SU-DHL-6 (cell line): ENCODE data around the gene ECSCR.

Experiments
- H2AFZ ChIP-seq: fragments of 200-600 bp; sonication (generic); 2 replicates; pipeline ENCODE4 v1.6.1; 2014; ENCODE audit warnings: low read depth, mild to moderate bottlenecking, moderate library complexity, mixed read lengths, antibody characterized with exemption, low read length; ENCODE audit not compliant: severe bottlenecking
- H3F3A ChIP-seq: fragments of 200-600 bp; shearing (Covaris generic); 2 replicates; pipeline ENCODE4 v1.6.0; 2016; ENCODE audit warnings: antibody characterized with exemption, mild to moderate bottlenecking; ENCODE audit not compliant: insufficient read depth
- H3K27ac ChIP-seq: fragments of 200-600 bp; sonication (generic); 2 replicates; pipeline ENCODE4 v1.5.1; 2016; ENCODE audit warnings: low read depth, mild to moderate bottlenecking, low read length, moderate library complexity, mixed read lengths
- H3K27me3 ChIP-seq: fragments of 200-600 bp; sonication (generic), shearing (Covaris generic); 2 replicates; pipeline ENCODE4 v1.6.0; 2014; ENCODE audit warnings: mild to moderate bottlenecking, low read length
- H3K36me3 ChIP-seq: fragments of 200-600 bp; sonication (generic); 2 replicates; pipeline ENCODE4 v1.6.1; 2014; ENCODE audit warnings: mild to moderate bottlenecking, low read length, mixed read lengths
- H3K4me2 ChIP-seq: fragments of 300-600, 200-600 bp; shearing (Covaris generic), sonication (generic); 2 replicates; pipeline ENCODE4 v1.6.0; 2014; ENCODE audit warnings: low read length, low read depth, mild to moderate bottlenecking; ENCODE audit not compliant: poor library complexity, severe bottlenecking
- H3K4me3 ChIP-seq: fragments of 200-600 bp; sonication (generic); 2 replicates; pipeline ENCODE4 v1.5.1; 2014; ENCODE audit warnings: antibody characterized with exemption, low read length, mild to moderate bottlenecking, mixed read lengths; ENCODE audit not compliant: insufficient read depth, poor library complexity, severe bottlenecking
- H3K79me2 ChIP-seq: fragments of 200-600 bp; sonication (generic); 2 replicates; pipeline ENCODE4 v1.6.1; 2014; ENCODE audit warnings: mild to moderate bottlenecking, low read length, moderate library complexity; ENCODE audit not compliant: insufficient read depth
- H3K9ac ChIP-seq: fragments of 200-600 bp; sonication (generic); 2 replicates; pipeline ENCODE4 v1.7.0; 2014; ENCODE audit warnings: mild to moderate bottlenecking, low read length
- H3K9me2 ChIP-seq: fragments of 200-600 bp; sonication (generic); replicated peaks from 2 replicates; pipeline ENCODE4 v1.6.1; 2014; ENCODE audit warnings: low read length; ENCODE audit not compliant: insufficient read depth
- H3K9me3 ChIP-seq: fragments of 200-600 bp; sonication (generic); 2 replicates; pipeline ENCODE4 v1.6.1; 2014; ENCODE audit warnings: low read length, mixed read lengths; ENCODE audit not compliant: insufficient read depth
- H4K20me1 ChIP-seq: fragments of 200-600 bp; sonication (generic); 2 replicates; pipeline ENCODE4 v1.6.1; 2014; ENCODE audit warnings: low read depth, mild to moderate bottlenecking, antibody characterized with exemption, low read length, moderate library complexity, mixed read lengths
- CTCF ChIP-seq: fragments of 200-600 bp; sonication (generic); IDR thresholded peaks from one replicate; pipeline ENCODE4 v1.5.1; 2017; ENCODE audit warnings: antibody characterized with exemption, mild to moderate bottlenecking, low read length, moderate library complexity; ENCODE audit not compliant: insufficient read depth, poor library complexity, severe bottlenecking
- EZH2phosphoT487 ChIP-seq: fragments of 200-600 bp; sonication (generic), shearing (Covaris generic); conservative IDR thresholded peaks from 2 replicates; pipeline ENCODE4 v1.6.1; 2018; ENCODE audit warnings: mild to moderate bottlenecking, antibody characterized with exemption, low read length, moderate library complexity, mixed read lengths

The ECSCR gene

GRCh38 chr5:139408191-139408590 lies 54.4 kb downstream of the ECSCR start:
- Histone ChIP-seq H3K9ac (no peak overlapping the region), H4K20me1 (no peaks in the 10 kb centered on the region), H3K27me3 (no peaks in the 10 kb centered on the region), H3K27ac (no peak overlapping the region), H3K4me3 (no peak overlapping the region), H3K79me2 (no peaks in the 10 kb centered on the region), H3K9me2 (no peaks in the 10 kb centered on the region), H2AFZ (no peak overlapping the region), H3K9me3 (no peaks in the 10 kb centered on the region), H3K4me2 (peak overlapping the region; percentile 4), H3F3A (peaks cover 3% of the 10 kb centered on the region), H3K36me3 (no peaks in the 10 kb centered on the region)
- TF ChIP-seq CTCF (no peak), EZH2phosphoT487 (no peak)

GRCh38 chr5:139407517-139407916 lies 55.0 kb downstream of the ECSCR start:
- H2AFZ ChIP-seq: peak overlapping the region; percentile 19

GRCh38 chr5:139406963-139407362 lies 55.6 kb downstream of the ECSCR start:
- Histone ChIP-seq H3F3A (peaks cover 6% of the 10 kb centered on the region), H3K4me2 (no peak overlapping the region), H3K4me3 (no peak overlapping the region), H3K27me3 (no peaks in the 10 kb centered on the region), H3K36me3 (no peaks in the 10 kb centered on the region), H3K9ac (no peak overlapping the region), H3K9me3 (no peaks in the 10 kb centered on the region), H2AFZ (peak overlapping the region; percentile 19), H4K20me1 (no peaks in the 10 kb centered on the region), H3K79me2 (no peaks in the 10 kb centered on the region), H3K9me2 (no peaks in the 10 kb centered on the region), H3K27ac (no peak overlapping the region)
- TF ChIP-seq CTCF (no peak), EZH2phosphoT487 (no peak)

More at GRCh38 chr5:139407517-139407916, 55.0 kb downstream of the ECSCR start:
- H3K4me3 ChIP-seq: no peak overlapping the region
- H3K36me3 ChIP-seq: no peaks in the 10 kb centered on the region
- no peaks in the 10 kb centered on the region for H3K27me3 ChIP-seq
- 0 out of 2 replicates have a peak overlapping the region, but pooled peaks have one; percentile 8 for H3K27ac ChIP-seq
- no peaks in the 10 kb centered on the region for H3K79me2 ChIP-seq
- no peaks in the 10 kb centered on the region for H3K9me2 ChIP-seq
- no peaks in the 10 kb centered on the region for H3K9me3 ChIP-seq
- no peak overlapping the region for H3K9ac ChIP-seq
- H3K4me2 ChIP-seq: peak overlapping the region; percentile 4
- TF ChIP-seq EZH2phosphoT487 (no peak), CTCF (no peak)
- peaks cover 6% of the 10 kb centered on the region for H3F3A ChIP-seq
- no peaks in the 10 kb centered on the region for H4K20me1 ChIP-seq
